Dendritic cell treated with granulocyte-macrophage colony-stimulating factor and Interleukin-4, amounts not matched to agents 40 ng/mL and 50 ng/mL, for 4 days (primary cell): ENCODE measurements around the gene COBL.

ENCODE experiments used
- H3K27ac Mint-ChIP-seq: one replicate; pipeline ENCODE4 v1.8.0; 2022; ENCODE audit warnings: mild to moderate bottlenecking, mixed read lengths
- H3K27me3 Mint-ChIP-seq: one replicate; pipeline ENCODE4 v1.8.0; 2022; ENCODE audit warnings: mild to moderate bottlenecking, mixed read lengths
- H3K36me3 Mint-ChIP-seq: one replicate; pipeline ENCODE4 v1.8.0; 2022; ENCODE audit warnings: low read depth, mixed read lengths
- H3K4me1 Mint-ChIP-seq: one replicate; pipeline ENCODE4 v1.8.0; 2022; ENCODE audit warnings: low read depth, mixed read lengths
- H3K4me3 Mint-ChIP-seq: one replicate; pipeline ENCODE4 v1.8.0; 2022; ENCODE audit warnings: mild to moderate bottlenecking, moderate library complexity, mixed read lengths
- H3K9me3 Mint-ChIP-seq: one replicate; pipeline ENCODE4 v1.8.0; 2022; ENCODE audit warnings: mixed read lengths
- intact Hi-C: fragments of 100-400 bp; cut with micrococcal nuclease; formaldehyde crosslinking; loops from one replicate; pipeline ENCODE4 v1.15.0; 2022

COBL gene

DNA sequence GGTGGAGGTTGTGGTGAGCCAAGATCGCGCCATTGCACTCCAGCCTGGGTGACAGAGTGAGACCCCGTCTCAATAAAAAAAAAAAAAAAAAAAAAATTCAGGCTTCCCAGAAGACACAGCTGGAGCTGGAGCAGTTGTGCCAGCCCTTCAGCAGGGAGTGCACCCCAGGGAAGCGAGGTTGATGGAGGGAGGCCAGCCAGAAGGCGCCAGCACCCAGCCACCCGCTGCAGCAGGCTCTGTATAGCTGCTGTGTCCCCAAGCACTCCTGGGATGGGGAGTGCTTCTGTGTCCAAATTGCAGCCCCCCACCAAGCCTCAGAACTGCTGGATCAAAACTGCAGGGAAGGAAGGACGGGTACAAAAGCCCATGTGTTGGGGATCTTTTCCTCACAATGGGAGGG is 47.8 kb downstream of the COBL start:
- Mint-ChIP-seq H3K27ac (no peak overlapping the region), H3K27me3 (no peaks in the 10 kb centered on the region), H3K4me3 (no peak overlapping the region), H3K9me3 (no peaks in the 10 kb centered on the region), H3K36me3 (no peaks in the 10 kb centered on the region), H3K4me1 (no peaks in the 10 kb centered on the region)
- intact Hi-C loops, result no loop called here

DNA sequence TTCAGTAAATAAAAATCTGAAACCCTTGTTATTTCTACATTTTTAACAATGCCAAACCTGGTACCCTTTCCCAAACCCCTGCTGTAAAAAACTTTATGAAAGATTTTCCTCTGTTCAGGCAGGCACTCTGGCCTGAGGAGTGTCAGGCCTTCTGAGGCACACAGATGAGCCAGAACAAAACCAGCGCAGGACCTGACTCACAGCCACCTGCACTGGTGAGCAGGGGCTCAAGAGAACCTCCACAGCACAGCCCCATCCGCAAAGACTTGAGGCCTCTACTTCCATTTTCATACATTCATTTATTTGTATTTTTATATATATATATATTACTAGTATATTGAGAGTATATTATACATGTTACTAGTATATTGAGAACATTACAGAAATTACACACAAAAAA is 49.4 kb downstream of the COBL start:
- H3K27me3 Mint-ChIP-seq, result no peaks in the 10 kb centered on the region
- H3K4me3 Mint-ChIP-seq, result no peak overlapping the region
- no peaks in the 10 kb centered on the region for H3K36me3 Mint-ChIP-seq
- H3K27ac Mint-ChIP-seq, result no peak overlapping the region
- intact Hi-C loops, result no loop called here
- H3K9me3 Mint-ChIP-seq, result no peaks in the 10 kb centered on the region
- no peaks in the 10 kb centered on the region for H3K4me1 Mint-ChIP-seq

DNA sequence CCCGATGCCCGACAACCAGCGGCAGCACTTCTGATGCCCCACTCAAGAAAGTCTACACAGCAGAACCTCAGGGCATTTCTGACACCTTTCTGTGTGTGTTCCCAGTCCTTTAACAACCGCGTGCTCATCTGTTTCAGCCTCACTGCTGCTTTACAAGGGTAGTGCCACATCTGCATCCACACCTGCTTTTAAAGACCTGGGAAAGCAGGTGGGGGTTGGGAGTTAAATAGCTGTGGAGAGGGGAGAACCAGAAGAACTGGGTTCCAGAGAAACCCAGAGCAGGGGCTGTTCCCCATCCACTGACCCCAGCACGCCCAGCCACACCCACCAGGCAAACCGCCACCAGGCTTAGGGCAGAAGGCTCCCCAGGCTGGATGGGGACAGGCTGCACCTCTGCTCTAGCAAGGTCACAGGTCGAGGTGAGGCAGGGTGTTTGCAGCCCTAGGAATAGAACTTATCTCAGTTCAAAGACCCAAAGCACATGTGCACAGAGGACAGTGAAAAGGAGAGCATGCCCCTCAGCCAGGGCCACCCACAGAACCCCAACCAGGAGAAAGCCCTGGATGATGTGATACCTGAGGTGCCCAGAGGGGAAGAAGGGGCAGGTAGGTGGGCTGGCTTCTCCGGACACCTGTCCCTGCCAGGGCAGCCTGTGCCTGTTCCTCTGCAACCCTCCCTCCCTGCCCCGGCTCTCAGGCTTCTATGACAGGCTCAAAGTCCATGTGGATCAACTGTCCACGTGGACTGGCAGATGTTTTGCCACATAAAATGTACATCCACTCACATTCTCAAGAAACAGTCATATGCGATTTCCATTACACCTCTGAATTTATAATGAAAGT is 51.3 kb downstream of the COBL start:
- no peak overlapping the region for H3K27ac Mint-ChIP-seq
- H3K4me3 Mint-ChIP-seq, result no peak overlapping the region
- no peaks in the 10 kb centered on the region for H3K4me1 Mint-ChIP-seq
- H3K27me3 Mint-ChIP-seq, result no peaks in the 10 kb centered on the region
- no peaks in the 10 kb centered on the region for H3K36me3 Mint-ChIP-seq
- no peaks in the 10 kb centered on the region for H3K9me3 Mint-ChIP-seq
- intact Hi-C loops, result no loop called here

DNA sequence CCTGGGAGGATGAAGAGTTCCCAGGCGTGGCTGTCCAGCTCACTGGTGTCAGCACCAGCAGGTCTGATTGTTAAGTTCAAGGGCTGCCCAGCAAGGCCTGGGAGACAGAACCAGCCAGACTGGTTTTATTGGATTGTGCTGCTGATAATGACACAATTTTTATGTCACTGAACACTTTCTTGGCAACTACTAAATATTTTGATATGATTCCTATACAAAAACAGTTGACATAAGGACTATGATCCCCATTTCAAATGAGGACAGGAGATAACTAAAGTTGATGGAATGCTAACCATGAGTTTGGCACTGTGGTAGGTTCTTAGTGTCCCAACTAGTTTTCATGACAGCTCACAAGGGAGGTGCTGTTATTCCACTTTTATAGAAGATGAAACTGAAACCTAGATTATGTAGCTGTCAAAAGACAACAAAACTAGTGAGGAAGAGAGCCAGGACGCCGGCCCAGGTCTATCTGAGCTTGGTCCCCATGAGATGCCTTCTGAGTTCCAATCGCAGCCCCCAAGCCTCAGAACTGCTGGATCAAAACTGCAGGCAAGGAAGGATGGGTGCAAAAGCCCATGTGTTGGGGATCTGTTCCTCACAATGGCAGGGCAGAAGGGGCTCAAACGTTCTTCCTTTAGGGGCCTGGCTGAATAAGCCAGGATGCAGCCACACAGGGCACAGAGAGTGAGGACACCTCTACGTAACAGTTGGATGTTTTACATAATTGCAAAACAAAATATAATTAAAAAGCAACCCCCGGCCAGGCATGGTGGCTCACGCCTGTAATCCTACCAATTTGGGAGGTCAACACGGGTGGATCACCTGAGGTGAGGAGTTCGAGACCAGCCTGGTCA is 52.8 kb downstream of the COBL start:
- Mint-ChIP-seq H3K36me3 (no peaks in the 10 kb centered on the region), H3K4me3 (no peak overlapping the region), H3K27ac (no peak overlapping the region), H3K27me3 (no peaks in the 10 kb centered on the region), H3K4me1 (no peaks in the 10 kb centered on the region), H3K9me3 (no peaks in the 10 kb centered on the region)
- intact Hi-C loops, result no loop called here

DNA sequence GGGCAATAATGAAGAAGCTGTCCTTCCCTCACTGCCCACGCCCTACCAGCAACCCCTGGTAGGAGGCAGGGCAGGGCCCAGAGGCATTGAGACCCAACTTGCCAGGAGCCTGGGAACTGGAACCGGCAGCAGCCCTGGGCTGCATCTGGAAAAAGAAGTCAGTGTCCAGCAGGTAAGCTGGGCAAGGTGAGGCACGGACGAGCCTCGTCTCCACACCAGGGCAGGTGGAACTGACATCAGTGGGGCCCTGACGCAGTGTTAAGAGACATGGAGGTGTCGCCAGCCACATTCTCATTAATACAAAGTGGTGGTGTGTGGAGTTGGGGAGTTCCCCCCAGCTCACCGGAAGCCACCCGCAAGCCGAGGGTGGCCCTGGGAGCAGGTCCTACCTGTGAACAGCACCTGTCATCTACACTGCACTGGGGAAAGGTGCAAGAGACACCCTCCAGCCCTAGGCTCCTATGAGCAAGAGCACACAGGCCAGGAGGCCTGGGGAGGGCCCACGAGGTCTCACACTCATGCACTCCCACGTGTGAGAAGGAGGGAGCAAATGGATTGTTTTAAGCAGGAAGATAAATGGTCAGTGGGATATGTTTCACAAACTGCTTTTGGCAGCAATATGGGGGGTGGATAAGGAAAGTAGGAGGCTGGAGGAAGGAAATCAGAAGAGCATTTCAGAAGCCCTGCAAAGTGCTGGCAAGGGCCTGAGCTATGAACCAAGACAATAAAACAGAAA is 53.6 kb downstream of the COBL start:
- Mint-ChIP-seq H3K9me3 (no peaks in the 10 kb centered on the region), H3K4me1 (no peaks in the 10 kb centered on the region), H3K27me3 (no peaks in the 10 kb centered on the region), H3K4me3 (no peak overlapping the region), H3K27ac (no peak overlapping the region), H3K36me3 (no peaks in the 10 kb centered on the region)
- intact Hi-C loops, result no loop called here

DNA sequence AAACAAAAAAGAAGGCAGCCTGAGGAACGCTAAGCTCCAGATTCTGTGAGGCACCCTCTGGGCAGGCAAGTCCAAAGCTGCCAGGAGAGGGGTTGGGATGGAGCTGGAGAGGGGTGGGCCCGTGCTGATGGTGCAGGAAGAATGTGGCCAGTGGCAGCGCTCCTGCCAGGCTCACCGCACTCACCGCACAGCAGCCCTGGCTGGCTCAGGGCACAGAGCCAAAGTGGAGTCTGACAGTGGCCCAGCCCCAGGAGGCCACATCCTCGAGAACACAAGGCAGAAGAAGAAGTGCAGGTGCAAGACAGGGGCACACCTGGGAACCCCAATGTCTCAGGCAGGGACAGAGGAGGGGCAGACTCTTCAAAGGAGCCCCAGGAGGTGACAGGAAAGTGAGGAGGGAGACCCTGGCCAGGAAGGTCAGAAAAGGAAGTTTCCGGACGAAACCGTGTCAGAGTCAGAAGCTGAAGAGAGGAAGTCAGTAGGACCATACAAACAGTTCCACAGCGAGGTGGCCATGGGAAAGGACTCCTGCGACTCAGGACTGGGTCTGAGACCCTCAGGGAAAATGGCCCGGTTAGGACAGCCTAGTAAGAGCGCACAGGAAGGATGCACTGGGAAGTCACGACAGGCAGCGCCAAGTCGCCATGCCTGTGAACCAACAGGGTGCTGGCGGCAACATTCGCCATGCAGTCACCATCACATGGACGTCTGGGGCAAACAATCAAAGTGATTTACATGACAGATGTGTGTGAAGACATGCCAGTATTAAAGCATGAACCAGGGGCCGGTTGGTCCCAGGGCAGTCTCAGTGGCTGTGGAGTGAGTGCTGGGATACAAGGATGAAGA is 54.4 kb downstream of the COBL start:
- no peaks in the 10 kb centered on the region for H3K9me3 Mint-ChIP-seq
- H3K27ac Mint-ChIP-seq, result no peak overlapping the region
- no peaks in the 10 kb centered on the region for H3K4me1 Mint-ChIP-seq
- intact Hi-C loops, result no loop called here
- H3K4me3 Mint-ChIP-seq, result no peak overlapping the region
- no peaks in the 10 kb centered on the region for H3K27me3 Mint-ChIP-seq
- H3K36me3 Mint-ChIP-seq, result no peaks in the 10 kb centered on the region

DNA sequence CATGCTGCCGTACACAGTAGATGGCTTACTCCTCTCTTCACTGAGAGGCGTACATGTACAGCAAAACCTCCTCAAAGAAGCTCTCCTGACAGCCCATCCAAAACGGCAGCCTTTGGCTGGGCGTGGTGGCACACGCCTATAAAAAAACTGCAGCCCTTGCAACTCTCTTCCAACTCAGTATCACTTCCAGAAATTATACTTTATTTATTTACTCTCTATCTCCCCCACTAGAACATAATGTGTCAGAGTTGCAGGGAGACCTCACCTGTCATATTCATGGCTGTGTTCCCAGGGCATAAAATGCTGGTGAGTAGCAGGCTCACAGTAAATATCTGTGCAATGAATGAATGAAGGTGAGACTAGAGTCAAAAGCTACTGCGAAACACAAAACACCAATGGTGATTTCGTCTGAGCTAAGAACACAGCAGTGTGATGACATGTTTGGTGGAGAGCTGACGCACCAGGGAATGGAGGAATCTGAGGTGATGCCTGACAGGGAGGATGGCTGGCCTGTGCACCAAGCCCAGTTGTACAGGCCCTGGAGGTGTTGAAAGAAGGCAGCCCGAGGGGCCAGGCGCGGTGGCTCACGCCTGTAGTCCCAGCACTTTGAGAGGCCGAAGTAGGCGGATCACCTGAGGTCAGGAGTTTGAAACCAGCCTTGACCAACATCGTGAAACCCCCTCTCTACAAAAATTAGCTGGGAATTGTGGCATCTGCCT is 55.3 kb downstream of the COBL start:
- H3K4me3 Mint-ChIP-seq, result no peak overlapping the region
- no peaks in the 10 kb centered on the region for H3K36me3 Mint-ChIP-seq
- H3K4me1 Mint-ChIP-seq, result no peaks in the 10 kb centered on the region
- H3K27ac Mint-ChIP-seq, result no peak overlapping the region
- H3K9me3 Mint-ChIP-seq, result no peaks in the 10 kb centered on the region
- H3K27me3 Mint-ChIP-seq, result no peaks in the 10 kb centered on the region
- intact Hi-C loops, result no loop called here

DNA sequence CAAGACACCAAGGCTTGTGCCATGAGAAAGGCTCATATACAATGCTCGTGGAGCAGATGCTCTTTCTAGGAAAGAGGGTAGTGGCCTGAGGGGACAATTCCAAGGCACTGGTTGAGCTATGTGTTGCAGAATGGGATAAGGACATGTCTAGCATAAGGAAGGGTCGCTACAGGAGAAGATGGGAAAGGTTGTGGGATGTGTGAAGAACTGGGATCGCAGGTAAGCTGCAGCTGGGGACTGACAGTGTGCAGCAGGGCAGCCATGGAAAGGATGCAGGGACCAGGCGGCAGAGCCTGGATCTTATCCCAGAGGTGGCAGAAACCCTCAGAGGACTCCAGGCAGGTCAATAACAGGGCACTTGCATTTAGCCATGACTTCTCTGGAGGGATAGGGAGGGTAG is 56.1 kb downstream of the COBL start:
- Mint-ChIP-seq H3K27ac (no peak overlapping the region), H3K27me3 (no peaks in the 10 kb centered on the region), H3K9me3 (no peaks in the 10 kb centered on the region), H3K4me3 (no peak overlapping the region), H3K4me1 (no peaks in the 10 kb centered on the region), H3K36me3 (no peaks in the 10 kb centered on the region)
- intact Hi-C loops, result no loop called here

DNA sequence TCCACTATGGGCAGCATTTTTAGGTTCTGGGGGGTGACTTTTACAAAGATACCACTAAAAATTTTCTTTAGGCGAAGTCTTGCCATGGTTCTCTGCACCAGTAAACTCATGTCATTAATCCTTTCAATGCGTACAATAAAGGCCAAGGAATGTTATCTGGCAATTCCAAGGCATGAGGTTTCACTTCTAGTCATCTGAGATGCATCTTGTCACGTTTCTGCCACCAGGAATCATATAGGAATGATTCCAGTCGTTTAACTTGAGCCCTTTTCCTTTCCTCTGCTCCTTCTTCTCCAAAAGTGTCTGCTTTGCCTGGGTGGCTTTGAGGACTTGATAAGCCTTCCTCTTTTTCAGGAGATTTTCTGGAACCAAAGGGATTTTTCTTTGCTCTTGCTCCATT is 56.8 kb downstream of the COBL start:
- intact Hi-C loops, result no loop called here
- H3K9me3 Mint-ChIP-seq, result no peaks in the 10 kb centered on the region
- H3K27me3 Mint-ChIP-seq, result no peaks in the 10 kb centered on the region

DNA sequence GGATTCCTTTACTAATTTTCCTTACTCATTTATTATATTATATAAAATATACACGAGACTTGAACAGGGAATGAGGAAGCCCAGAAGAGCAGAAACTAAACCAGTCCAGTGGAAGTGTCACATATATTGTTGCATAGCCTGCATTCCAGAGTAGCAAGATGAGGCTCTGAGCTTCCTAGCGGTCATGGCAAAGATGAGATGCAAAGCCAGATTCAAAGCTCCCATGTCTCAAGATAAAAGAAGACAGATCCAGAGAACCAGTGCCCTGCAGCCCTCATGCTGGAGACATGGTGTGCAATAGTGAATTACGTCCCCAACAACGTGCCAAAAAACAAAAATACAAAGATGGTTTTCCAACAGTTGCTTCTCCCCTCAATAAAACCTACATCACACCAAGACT is 59.7 kb downstream of the COBL start:
- no peak overlapping the region for H3K4me3 Mint-ChIP-seq
- no peak overlapping the region for H3K27ac Mint-ChIP-seq
- no peaks in the 10 kb centered on the region for H3K36me3 Mint-ChIP-seq
- H3K27me3 Mint-ChIP-seq, result peaks cover 3% of the 10 kb centered on the region
- intact Hi-C loops, result no loop called here
- H3K4me1 Mint-ChIP-seq, result no peaks in the 10 kb centered on the region
- no peaks in the 10 kb centered on the region for H3K9me3 Mint-ChIP-seq

More for the DNA sequence above, 56.8 kb downstream of the COBL start:
- H3K36me3 Mint-ChIP-seq, result no peaks in the 10 kb centered on the region
- no peaks in the 10 kb centered on the region for H3K4me1 Mint-ChIP-seq
- H3K4me3 Mint-ChIP-seq, result no peak overlapping the region
- no peak overlapping the region for H3K27ac Mint-ChIP-seq

DNA sequence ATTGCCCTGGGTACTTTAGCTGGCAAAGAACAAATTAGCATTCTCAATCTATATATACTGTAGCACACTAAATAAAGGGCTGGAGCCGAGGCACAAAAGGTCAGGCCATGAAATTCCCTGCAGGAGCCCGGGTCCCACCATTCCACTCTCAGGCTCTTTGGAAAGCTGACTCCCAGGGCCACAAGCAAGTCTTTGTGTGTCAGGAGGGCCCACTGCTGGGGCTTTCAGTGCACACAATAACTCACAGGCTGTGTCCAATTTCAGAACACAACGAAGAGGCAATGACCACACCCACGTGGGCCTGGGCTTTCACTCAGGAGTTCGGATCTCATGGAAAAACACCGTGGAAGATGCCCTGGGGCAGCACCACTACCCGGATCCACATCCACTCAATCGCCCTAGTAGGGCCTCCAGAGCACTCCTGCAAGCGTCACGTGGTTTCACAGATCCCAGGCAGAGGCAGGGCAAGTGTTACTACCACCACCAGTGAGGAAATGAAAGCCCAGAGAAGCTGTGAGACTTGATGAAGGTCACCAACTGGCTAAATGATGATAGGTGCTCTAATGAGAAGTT is 60.3 kb downstream of the COBL start:
- peaks cover 3% of the 10 kb centered on the region for H3K27me3 Mint-ChIP-seq
- H3K36me3 Mint-ChIP-seq, result no peaks in the 10 kb centered on the region
- no peaks in the 10 kb centered on the region for H3K9me3 Mint-ChIP-seq
- intact Hi-C loops, result no loop called here
- no peak overlapping the region for H3K27ac Mint-ChIP-seq
- H3K4me1 Mint-ChIP-seq, result no peaks in the 10 kb centered on the region
- H3K4me3 Mint-ChIP-seq, result no peak overlapping the region

DNA sequence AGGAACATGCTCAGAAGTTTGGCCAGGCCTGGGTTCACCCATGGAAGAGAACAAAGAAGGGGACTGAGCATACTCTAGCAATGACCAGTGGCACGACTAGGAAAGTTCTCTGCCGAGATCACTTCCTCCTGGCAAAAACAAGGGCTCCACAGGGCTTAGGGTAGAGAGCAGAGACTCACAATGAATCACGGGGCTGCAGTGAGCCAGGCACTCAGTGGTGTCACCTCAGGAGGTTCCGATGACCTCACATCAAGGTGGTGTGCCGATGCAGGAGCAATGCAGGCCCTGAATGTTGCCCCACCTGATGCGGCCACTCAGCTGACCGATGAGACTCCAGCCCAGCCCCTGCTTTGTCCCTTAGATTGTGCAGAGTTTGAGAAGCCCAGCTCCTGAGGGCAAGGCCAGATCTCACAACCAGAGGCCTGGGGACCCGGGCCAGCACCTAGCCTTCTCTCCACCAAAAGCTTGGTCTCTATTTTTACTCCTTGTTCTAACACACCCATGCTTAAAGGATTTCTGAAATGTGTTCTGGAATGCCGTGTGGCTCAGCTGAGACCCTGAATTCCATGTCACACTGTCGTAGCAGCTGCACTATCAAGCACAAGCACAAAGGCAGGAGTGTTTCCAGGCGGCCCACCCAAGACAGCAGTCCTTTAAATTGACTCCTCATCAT is 60.9 kb downstream of the COBL start:
- no peaks in the 10 kb centered on the region for H3K36me3 Mint-ChIP-seq
- intact Hi-C loops, result no loop called here
- H3K4me3 Mint-ChIP-seq, result no peak overlapping the region
- peaks cover 3% of the 10 kb centered on the region for H3K27me3 Mint-ChIP-seq
- no peak overlapping the region for H3K27ac Mint-ChIP-seq
- no peaks in the 10 kb centered on the region for H3K9me3 Mint-ChIP-seq
- no peaks in the 10 kb centered on the region for H3K4me1 Mint-ChIP-seq
